NCI-H774 (cell line): ENCODE measurements around the gene PTPN11.
"Not testable (repeated sequence)": the region's sequence is repeated elsewhere in the genome, so short reads cannot be mapped to it uniquely, and the experiment has no call there.

ENCODE experiments used
- DNase-seq: peaks from one replicate; lab custom pipeline; 2025; lab: John Stamatoyannopoulos, UW

PTPN11 gene

GRCh38 chr12:112409064-112409905 lies 9.5 kb upstream of the PTPN11 start, which contains the start of gene RPL6:
TSS of gene RPL6 (minus strand) at chr12:112409605. CDS start at chr12:112408656, 949 bp downstream.
- DNase-seq, result peak; percentile 93

GRCh38 chr12:112409906-112410244 lies 8.9 kb upstream of the PTPN11 start:
- no peak for DNase-seq

- DNase-seq, result no peak
These were observed 4.7 kb upstream of the PTPN11 start for GRCh38 chr12:112413855-112414625.

GRCh38 chr12:112415457-112415856 lies 3.3 kb upstream of the PTPN11 start:
- DNase-seq, result not testable (repeated sequence)

GRCh38 chr12:112418273-112418607 lies 507 bp upstream of the PTPN11 start:
- DNase-seq, result no peak

- DNase-seq, result peak; percentile 49
These were observed 768 bp downstream of the PTPN11 start for GRCh38 chr12:112419297-112420133.

GRCh38 chr12:112420740-112421139 lies 2.0 kb downstream of the PTPN11 start:
- no peak for DNase-seq

GRCh38 chr12:112421363-112421762 lies 2.6 kb downstream of the PTPN11 start:
- no peak for DNase-seq

- DNase-seq, result no peak
These were observed 3.8 kb downstream of the PTPN11 start for GRCh38 chr12:112422531-112422930.

- no peak for DNase-seq
These were observed 5.4 kb downstream of the PTPN11 start for GRCh38 chr12:112424126-112424525.

GRCh38 chr12:112425582-112426382 lies 7.0 kb downstream of the PTPN11 start:
- DNase-seq, result no peak

GRCh38 chr12:112427760-112428159 lies 9.0 kb downstream of the PTPN11 start:
- no peak for DNase-seq

GRCh38 chr12:112430929-112431328 lies 12.2 kb downstream of the PTPN11 start:
- no peak for DNase-seq

- DNase-seq, result no peak
These were observed 13.2 kb downstream of the PTPN11 start for GRCh38 chr12:112431965-112432364.

GRCh38 chr12:112433551-112433950 lies 14.8 kb downstream of the PTPN11 start:
- no peak for DNase-seq

GRCh38 chr12:112438645-112439044 lies 19.9 kb downstream of the PTPN11 start:
- not testable (repeated sequence) for DNase-seq

GRCh38 chr12:112439769-112440168 lies 21.0 kb downstream of the PTPN11 start:
- no peak for DNase-seq

GRCh38 chr12:112440653-112441052 lies 21.9 kb downstream of the PTPN11 start:
- not testable (repeated sequence) for DNase-seq

GRCh38 chr12:112443916-112444315 lies 25.2 kb downstream of the PTPN11 start:
- no peak for DNase-seq

GRCh38 chr12:112446008-112446725 lies 27.4 kb downstream of the PTPN11 start:
- no peak for DNase-seq

- DNase-seq, result no peak
These were observed 28.4 kb downstream of the PTPN11 start for GRCh38 chr12:112447106-112447505.
